Activated naive CD4-positive, alpha-beta T cell treated with anti-CD3 and anti-CD28 coated beads for 36 hours (primary cell): ENCODE data around the gene SYT9. TPM values are rescaled to one million over a fixed set of nuclear protein-coding genes. Genes with fewer than 3 reads are reported as not detected.

Experiments
- CTCF ChIA-PET: fragments of 350-600 bp; sonication (Branson Sonifier 250); formaldehyde crosslinking; loops from one replicate; lab custom pipeline; 2021; ENCODE audit warnings: antibody characterized with exemption; lab: Charles Lee
- DNase-seq: peaks from one replicate; pipeline ENCODE4 v3.0.0-alpha.2; 2020
- H3K27ac Mint-ChIP-seq: one replicate; pipeline ENCODE4 v1.8.0; 2021; ENCODE audit warnings: mild to moderate bottlenecking, mixed read lengths
- H3K27me3 Mint-ChIP-seq: one replicate; pipeline ENCODE4 v1.8.0; 2021; ENCODE audit warnings: low read depth, mixed read lengths
- H3K36me3 Mint-ChIP-seq: one replicate; pipeline ENCODE4 v1.8.0; 2021; ENCODE audit warnings: low read depth, mixed read lengths
- H3K4me1 Mint-ChIP-seq: one replicate; pipeline ENCODE4 v1.8.0; 2021; ENCODE audit warnings: low read depth, mixed read lengths
- H3K4me3 Mint-ChIP-seq: one replicate; pipeline ENCODE4 v1.8.0; 2021; ENCODE audit warnings: mild to moderate bottlenecking, moderate library complexity, mixed read lengths
- H3K9me3 Mint-ChIP-seq: one replicate; pipeline ENCODE4 v1.8.0; 2021; ENCODE audit warnings: mixed read lengths
- intact Hi-C: fragments of 100-400 bp; cut with micrococcal nuclease; formaldehyde crosslinking; loops from one replicate; pipeline ENCODE4 v1.15.1; 2023
- total RNA-seq, 2 experiments: library from RNA; stranded (reverse); gene quantifications; one replicate each; pipeline ENCODE4 v1.2.3, GENCODE V29; 2021

The SYT9 gene
- total RNA-seq, 2 experiments from 2014 or later: not detected

DNA sequence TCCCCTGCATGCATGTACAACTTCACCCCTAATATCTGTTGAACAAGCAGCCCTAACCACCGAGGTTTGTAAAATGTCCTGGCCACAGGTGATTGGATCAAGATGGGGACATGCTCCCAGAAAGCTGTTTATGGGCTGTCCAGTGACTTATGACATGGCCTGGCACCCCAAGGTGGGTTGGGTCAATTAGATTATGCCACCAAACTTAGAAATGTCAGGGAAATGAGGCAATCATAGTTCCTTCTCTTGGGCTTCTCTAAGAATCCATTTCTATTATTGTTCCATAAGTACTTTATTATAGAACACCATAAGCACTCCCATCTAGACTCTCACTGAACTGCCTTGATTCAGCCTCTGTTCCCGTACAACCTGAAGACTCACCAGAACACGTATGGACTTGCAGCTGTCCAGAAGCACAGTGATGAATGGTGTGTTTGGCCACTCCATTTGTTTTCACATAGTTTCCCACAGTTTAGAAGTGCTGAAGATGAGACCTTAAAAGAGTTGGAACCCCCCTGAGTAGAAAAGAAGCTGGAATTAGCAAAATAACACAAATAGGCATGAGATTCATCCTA, 188.1 kb downstream of the SYT9 start:
- CTCF ChIA-PET: interaction anchor here (0.6 to 4.4 kb wide), 3 partner anchors 11 to 145 kb away, joined by 3 to 37 read pairs (median 10); no protein-coding TSS in a partner anchor
- intact Hi-C loops: loop anchor here (5.0 kb wide), 1 partner anchor 252 kb away; no protein-coding TSS in a partner anchor
- Mint-ChIP-seq H3K27me3 (no peaks in the 10 kb centered on the region), H3K9me3 (no peaks in the 10 kb centered on the region), H3K36me3 (no peaks in the 10 kb centered on the region), H3K27ac (no peak overlapping the region), H3K4me3 (no peak overlapping the region), H3K4me1 (peaks cover 11% of the 10 kb centered on the region)
- no peak for DNase-seq

DNA sequence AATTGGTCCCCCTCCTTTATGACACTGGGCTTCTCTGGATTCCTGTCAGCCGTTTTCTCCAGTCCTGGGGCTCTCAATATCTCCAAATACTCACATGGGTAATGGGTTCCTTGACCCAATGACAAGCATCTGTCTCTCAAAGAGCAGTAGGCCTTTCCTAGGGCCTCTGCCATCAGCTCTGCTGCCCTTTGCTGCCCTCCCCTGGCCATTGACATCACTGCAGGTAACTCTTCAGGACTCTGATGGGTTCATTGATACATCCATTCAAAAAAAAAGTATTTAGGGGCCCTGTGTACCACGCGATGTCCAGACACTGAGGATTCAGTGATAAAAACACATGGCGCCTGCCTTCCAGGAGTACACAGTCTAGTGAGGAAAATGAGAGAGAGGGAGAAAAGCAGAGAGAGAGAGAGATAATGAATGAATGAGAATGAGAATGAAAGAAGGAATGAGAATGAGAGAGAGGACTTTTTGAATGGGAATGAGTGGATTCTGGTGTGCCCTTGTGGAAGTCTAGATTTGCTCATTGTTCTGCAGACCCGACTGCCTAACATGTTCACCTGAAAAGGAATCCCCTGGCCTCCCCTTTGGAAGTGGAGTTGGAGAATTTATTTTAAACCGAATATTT, 191.0 kb downstream of the SYT9 start:
- Mint-ChIP-seq H3K27ac (no peak overlapping the region), H3K4me1 (no peaks in the 10 kb centered on the region), H3K36me3 (no peaks in the 10 kb centered on the region), H3K27me3 (no peaks in the 10 kb centered on the region), H3K4me3 (no peak overlapping the region), H3K9me3 (no peaks in the 10 kb centered on the region)
- DNase-seq: peak; percentile 87
- CTCF ChIA-PET: interaction anchor here (0.7 to 4.4 kb wide), 16 partner anchors 8 to 630 kb away, joined by 3 to 37 read pairs (median 4); no protein-coding TSS in a partner anchor
- intact Hi-C loops: loop anchor here (1.0 to 5.0 kb wide), 6 partner anchors 89 to 630 kb away; no protein-coding TSS in a partner anchor

DNA sequence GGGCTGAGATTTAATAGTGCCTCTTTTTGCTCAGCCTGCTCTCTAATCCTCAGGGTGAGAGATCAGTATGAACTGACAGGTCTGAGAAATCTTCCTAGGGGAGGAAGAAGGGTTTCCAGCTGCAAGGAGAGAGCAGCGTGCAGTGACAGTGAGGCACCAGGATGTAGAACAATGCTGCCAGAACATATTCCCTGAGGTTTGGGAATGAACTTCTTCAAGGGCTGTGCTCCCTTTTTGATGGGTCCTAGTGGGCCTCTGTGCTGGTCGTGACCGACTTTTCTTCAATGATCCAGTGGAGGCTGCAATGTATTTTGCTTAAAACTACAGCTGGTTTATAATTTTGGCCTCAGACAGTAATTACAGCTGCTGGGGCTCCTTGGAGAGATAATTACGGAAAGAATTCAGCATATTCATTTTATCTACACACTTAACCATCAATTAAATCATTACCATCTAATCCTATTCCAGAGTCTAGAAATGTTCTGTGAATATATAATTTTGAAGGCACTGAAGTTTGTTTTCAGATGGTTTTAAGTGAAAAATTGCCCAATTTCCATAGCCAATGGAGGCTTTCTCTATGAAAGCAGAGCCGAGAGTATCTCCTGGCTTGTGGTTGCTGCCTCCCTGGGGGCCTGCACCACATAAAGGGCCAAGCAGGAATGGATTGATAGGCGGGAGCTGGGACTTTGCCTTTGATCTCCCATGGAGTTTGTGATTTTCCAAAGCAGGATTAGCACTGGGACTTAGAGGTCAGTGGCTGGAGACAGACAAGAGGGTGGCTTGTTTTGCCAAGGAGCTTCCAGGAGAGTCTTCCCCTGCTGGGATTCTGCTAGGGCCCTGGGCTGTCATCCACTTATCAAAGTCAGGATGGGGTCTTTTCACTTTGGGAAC, 192.6 kb downstream of the SYT9 start:
- Mint-ChIP-seq H3K27ac (no peak overlapping the region), H3K4me3 (no peak overlapping the region), H3K4me1 (no peaks in the 10 kb centered on the region), H3K27me3 (no peaks in the 10 kb centered on the region), H3K36me3 (no peaks in the 10 kb centered on the region), H3K9me3 (no peaks in the 10 kb centered on the region)
- no peak for DNase-seq
- CTCF ChIA-PET: interaction anchor here (0.7 to 2.7 kb wide), 4 partner anchors 15 to 616 kb away, joined by 3 to 15 read pairs (median 3); no protein-coding TSS in a partner anchor
- intact Hi-C loops: loop anchor here (5.0 kb wide), 1 partner anchor 248 kb away; no protein-coding TSS in a partner anchor

DNA sequence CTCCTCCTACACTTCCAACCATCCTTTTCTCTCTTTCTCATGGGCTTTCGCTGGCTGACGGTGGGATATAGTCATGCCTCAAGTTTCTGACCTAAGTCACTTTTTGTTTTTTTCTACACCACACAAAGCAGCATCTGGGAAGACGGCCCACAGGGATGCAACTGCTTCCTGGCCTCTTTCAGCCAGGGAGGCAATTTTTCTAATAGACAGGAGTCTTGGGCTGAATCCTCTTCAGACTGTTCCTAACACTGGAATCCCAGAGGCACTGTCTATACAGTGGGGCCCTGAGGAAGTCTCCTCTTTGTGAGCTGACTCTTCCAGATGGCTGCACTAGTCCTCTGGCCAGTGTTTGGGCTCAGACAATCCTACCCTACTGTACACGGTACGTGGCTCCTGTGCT, 193.9 kb downstream of the SYT9 start:
- no peak overlapping the region for H3K4me3 Mint-ChIP-seq
- no peak overlapping the region for H3K27ac Mint-ChIP-seq
- CTCF ChIA-PET: interaction anchor here (0.9 kb wide), 1 partner anchor 347 kb away, joined by 3 read pairs; no protein-coding TSS in a partner anchor
- intact Hi-C loops: no loop called here
- H3K27me3 Mint-ChIP-seq: no peaks in the 10 kb centered on the region
- no peak for DNase-seq
- no peaks in the 10 kb centered on the region for H3K4me1 Mint-ChIP-seq
- H3K9me3 Mint-ChIP-seq: no peaks in the 10 kb centered on the region
- H3K36me3 Mint-ChIP-seq: no peaks in the 10 kb centered on the region

DNA sequence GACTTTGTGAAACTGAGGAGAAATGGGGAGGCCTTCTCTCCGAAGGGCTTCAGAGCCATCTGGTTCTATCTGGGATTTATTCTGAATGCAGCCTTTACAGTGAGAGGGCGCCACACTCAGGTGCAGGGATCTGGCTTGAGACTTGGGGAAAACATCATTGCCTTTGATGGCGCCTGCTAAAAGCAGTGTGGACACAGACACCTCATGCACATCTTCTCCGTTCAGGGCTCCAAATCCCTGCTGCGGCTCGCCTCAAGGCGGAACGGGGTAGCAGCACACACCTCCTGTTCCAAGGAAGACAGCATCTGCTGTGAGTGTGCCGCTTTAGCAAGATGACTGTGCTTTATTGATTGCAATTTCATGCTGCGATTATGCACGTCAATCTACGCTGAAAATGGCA, 196.5 kb downstream of the SYT9 start:
- Mint-ChIP-seq H3K36me3 (no peaks in the 10 kb centered on the region), H3K9me3 (no peaks in the 10 kb centered on the region), H3K4me3 (no peak overlapping the region), H3K27me3 (no peaks in the 10 kb centered on the region), H3K27ac (no peak overlapping the region), H3K4me1 (no peaks in the 10 kb centered on the region)
- intact Hi-C loops: no loop called here
- no peak for DNase-seq
- CTCF ChIA-PET: no interaction called here

DNA sequence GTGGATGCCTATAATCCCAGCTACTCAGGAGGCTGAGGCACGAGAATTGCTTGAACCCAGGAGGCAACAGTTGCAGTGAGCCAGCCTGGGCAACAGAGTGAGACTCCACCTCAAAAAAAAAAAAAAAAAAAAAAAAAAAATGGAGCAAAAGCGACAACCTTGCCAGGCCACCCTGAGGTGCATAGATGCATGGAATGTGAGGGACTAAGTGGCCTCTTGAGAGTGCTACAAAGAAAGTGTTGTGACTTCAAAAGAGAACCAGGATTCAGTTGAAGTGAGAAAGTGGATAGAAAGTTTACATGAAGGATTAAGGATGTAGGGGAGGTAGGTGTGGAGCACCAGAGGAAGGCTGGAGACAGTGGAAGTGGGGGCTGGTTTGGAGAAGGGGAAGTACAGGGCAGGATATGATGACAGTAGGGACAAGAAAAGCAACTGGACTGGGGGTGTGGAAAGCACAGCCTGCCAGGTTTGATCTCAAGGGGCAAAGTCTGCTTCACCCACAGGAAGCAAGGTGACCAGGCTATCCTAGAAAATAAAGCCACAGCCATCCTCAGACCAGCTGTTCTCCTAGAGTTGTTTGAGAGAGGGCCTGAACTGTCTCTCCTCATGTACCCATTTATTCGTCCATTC, 197.6 kb downstream of the SYT9 start:
- no peaks in the 10 kb centered on the region for H3K4me1 Mint-ChIP-seq
- H3K9me3 Mint-ChIP-seq: no peaks in the 10 kb centered on the region
- intact Hi-C loops: no loop called here
- DNase-seq: no peak
- no peak overlapping the region for H3K4me3 Mint-ChIP-seq
- CTCF ChIA-PET: interaction anchor here (1.0 to 2.2 kb wide), 2 partner anchors 8 to 637 kb away, joined by 3 to 10 read pairs; no protein-coding TSS in a partner anchor
- no peaks in the 10 kb centered on the region for H3K27me3 Mint-ChIP-seq
- H3K36me3 Mint-ChIP-seq: no peaks in the 10 kb centered on the region
- H3K27ac Mint-ChIP-seq: no peak overlapping the region

DNA sequence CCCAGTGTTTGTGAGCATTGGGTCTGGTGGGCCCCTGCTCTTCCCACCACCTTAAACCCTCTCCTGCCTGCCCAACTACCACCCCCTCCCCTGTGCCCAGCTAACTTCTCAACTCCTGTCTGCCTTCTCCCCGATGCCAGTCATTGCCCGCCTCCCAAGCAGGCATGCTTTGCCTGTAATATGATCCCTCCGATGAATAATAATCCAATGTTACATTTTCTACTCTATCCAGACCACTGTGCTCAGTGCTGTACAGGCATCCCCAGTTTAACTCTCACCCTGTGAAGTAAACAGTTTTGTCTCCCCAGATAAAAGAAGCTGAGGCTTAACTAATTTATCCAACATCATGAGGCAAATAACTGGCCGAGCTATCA, 198.1 kb downstream of the SYT9 start:
- no peak for DNase-seq
- no peaks in the 10 kb centered on the region for H3K36me3 Mint-ChIP-seq
- no peak overlapping the region for H3K4me3 Mint-ChIP-seq
- no peaks in the 10 kb centered on the region for H3K27me3 Mint-ChIP-seq
- CTCF ChIA-PET: interaction anchor here (1.0 to 2.2 kb wide), 2 partner anchors 8 to 637 kb away, joined by 3 to 10 read pairs; no protein-coding TSS in a partner anchor
- no peak overlapping the region for H3K27ac Mint-ChIP-seq
- intact Hi-C loops: no loop called here
- no peaks in the 10 kb centered on the region for H3K4me1 Mint-ChIP-seq
- no peaks in the 10 kb centered on the region for H3K9me3 Mint-ChIP-seq

DNA sequence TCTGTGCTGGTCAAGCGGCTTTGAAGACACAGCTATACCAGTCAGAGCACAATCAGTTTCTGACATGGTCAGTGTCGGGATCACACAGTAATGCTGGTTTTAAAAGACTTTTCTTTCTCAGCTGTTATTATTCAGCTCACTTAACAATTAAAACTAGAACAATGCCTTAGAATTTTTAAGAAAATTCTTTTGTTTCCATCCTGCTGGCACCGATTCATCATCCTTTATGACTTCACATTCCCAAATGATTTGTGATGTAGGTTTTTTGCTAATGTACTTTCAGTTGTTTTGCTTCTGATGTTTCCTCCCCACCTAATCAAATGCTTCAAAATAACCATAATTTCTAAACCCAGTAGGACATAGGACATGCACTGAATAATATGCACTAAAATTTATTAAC, 199.1 kb downstream of the SYT9 start:
- H3K9me3 Mint-ChIP-seq: no peaks in the 10 kb centered on the region

DNA sequence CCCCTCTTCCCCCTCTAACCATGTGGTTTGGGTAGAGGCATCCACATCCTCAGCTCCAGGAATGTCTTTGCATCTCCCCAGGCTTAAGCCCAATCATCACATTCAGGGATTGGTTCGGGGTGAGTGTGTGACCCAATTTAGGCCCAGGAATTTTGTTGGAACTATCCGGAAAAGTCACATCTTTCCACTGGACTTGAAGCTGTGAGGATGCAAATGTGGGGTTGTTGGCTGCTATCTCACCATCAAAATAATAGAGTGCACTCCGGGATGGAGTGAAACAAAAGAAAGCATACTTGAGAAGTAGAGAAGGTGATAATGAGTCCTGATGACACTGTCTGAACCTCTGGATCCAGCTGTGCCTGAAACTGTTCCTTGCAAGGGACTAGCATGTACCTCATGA, 199.8 kb downstream of the SYT9 start:
- intact Hi-C loops: no loop called here
- no peak overlapping the region for H3K27ac Mint-ChIP-seq
- no peak overlapping the region for H3K4me3 Mint-ChIP-seq
- H3K36me3 Mint-ChIP-seq: no peaks in the 10 kb centered on the region
- no peaks in the 10 kb centered on the region for H3K27me3 Mint-ChIP-seq
- no peaks in the 10 kb centered on the region for H3K4me1 Mint-ChIP-seq
- DNase-seq: no peak
- no peaks in the 10 kb centered on the region for H3K9me3 Mint-ChIP-seq
- CTCF ChIA-PET: interaction anchor here (1.3 to 2.2 kb wide), 2 partner anchors 10 to 353 kb away, joined by 5 to 10 read pairs; no protein-coding TSS in a partner anchor

More for the DNA sequence above, 199.1 kb downstream of the SYT9 start:
- intact Hi-C loops: no loop called here
- DNase-seq: no peak
- Mint-ChIP-seq H3K27me3 (no peaks in the 10 kb centered on the region), H3K27ac (no peak overlapping the region), H3K4me1 (no peaks in the 10 kb centered on the region), H3K4me3 (no peak overlapping the region), H3K36me3 (no peaks in the 10 kb centered on the region)
- CTCF ChIA-PET: interaction anchor here (1.3 to 2.2 kb wide), 2 partner anchors 9 to 353 kb away, joined by 5 to 10 read pairs; no protein-coding TSS in a partner anchor

DNA sequence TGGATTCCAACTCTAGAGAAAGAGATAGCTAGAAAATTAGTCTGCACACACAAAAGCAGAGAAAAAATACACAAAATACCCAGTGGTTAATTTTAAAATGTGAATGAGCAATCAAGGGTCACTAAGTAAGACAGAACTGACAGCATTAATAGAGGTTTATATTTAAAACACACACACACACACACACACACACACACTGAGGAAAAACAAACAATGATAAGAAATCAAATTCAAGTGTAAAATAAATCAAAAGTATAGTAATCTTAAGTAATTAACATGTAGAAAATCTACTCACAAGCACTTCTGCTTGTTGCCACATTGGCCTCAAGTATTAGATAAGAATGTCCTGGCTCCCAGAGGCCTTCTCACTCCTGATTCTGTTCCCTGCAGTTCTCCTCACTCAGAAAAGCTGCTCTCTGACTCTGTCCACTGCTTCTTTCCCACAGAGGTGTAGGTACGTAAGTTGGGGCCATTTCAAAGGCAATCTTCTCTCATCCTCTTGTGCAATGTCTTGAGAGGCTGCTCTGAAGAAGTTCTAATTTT, 200.3 kb downstream of the SYT9 start:
- Mint-ChIP-seq H3K9me3 (no peaks in the 10 kb centered on the region), H3K36me3 (no peaks in the 10 kb centered on the region), H3K4me1 (no peaks in the 10 kb centered on the region), H3K27me3 (no peaks in the 10 kb centered on the region), H3K27ac (no peak overlapping the region), H3K4me3 (no peak overlapping the region)
- no peak for DNase-seq
- CTCF ChIA-PET: interaction anchor here (1.3 kb wide), 1 partner anchor 354 kb away, joined by 5 read pairs; no protein-coding TSS in a partner anchor
- intact Hi-C loops: no loop called here

DNA sequence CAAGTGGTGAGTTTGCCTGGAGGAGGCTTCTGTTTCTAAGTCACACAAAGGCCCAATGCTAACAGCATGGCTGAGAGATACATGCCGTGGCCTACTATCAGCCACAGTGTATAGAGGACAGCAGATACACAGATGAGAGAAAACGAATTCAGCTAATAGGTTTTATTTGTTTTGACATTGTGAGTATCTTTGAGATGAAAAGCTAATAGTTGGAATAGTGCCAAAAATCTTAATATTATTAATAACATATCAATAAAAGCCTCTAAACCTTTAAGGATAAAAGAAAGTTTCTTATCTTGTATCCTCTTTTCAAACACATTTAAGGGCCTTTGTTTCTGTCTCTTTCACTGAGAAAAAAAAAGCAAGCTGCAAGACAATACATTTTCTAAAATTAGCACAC, 203.2 kb downstream of the SYT9 start:
- no peaks in the 10 kb centered on the region for H3K4me1 Mint-ChIP-seq
- no peak overlapping the region for H3K4me3 Mint-ChIP-seq
- no peaks in the 10 kb centered on the region for H3K27me3 Mint-ChIP-seq
- intact Hi-C loops: no loop called here
- H3K9me3 Mint-ChIP-seq: no peaks in the 10 kb centered on the region
- CTCF ChIA-PET: interaction anchor here (0.6 to 1.9 kb wide), 3 partner anchors 13 to 771 kb away, joined by 4 to 5 read pairs (median 4); no protein-coding TSS in a partner anchor
- no peak for DNase-seq
- no peaks in the 10 kb centered on the region for H3K36me3 Mint-ChIP-seq
- H3K27ac Mint-ChIP-seq: no peak overlapping the region
